ENCODE data around the gene MYH3. TPM values are rescaled to one million over a fixed set of nuclear protein-coding genes. Genes with fewer than 3 reads are reported as not detected.
"Not testable (repeated sequence)": the region's sequence is repeated elsewhere in the genome, so short reads cannot be mapped to it uniquely, and the experiment has no call there.

MYH3 gene
- 1.5 TPM for total RNA-seq
- long read RNA-seq, result 0 reads

- no peak for DNase-seq (ENCODE audit: low spot score)
- intact Hi-C loops (cut with DNase I), result no loop called here
These were observed at the start of gene MYH3 for GRCh38 chr17:10657148-10657547. Gene MYH3, minus strand, starts transcription at chr17:10657309. Its CDS starts 2,245 bp downstream, at chr17:10655064.

GRCh38 chr17:10705727-10706126 lies 48.6 kb upstream of the MYH3 start:
- DNase-seq (ENCODE audit: low spot score), result no peak
- intact Hi-C loops (cut with DNase I), result no loop called here

- DNase-seq (ENCODE audit: low spot score), result no peak
- intact Hi-C loops (cut with DNase I), result no loop called here
These were observed 45.5 kb upstream of the MYH3 start for GRCh38 chr17:10702574-10702973.

GRCh38 chr17:10699856-10700255 lies 42.7 kb upstream of the MYH3 start:
- DNase-seq (ENCODE audit: low spot score), result no peak
- intact Hi-C loops (cut with DNase I), result no loop called here

GRCh38 chr17:10698096-10698818 lies 41.1 kb upstream of the MYH3 start:
- DNase-seq (ENCODE audit: low spot score), result no peak
- intact Hi-C loops (cut with DNase I), result no loop called here

GRCh38 chr17:10697092-10698081 lies 40.3 kb upstream of the MYH3 start, which contains the start of the genes ADPRM and SCO1:
Gene ADPRM, plus strand, starts transcription at chr17:10697594. Its CDS starts 7,333 bp downstream, at chr17:10704927.
Gene SCO1, minus strand, starts transcription at chr17:10697533. Its CDS starts 26 bp downstream, at chr17:10697507.
- DNase-seq (ENCODE audit: low spot score), result peak; percentile 98
- intact Hi-C loops (cut with DNase I), result loop anchor here (1.0 kb wide), 1 partner anchor 32 kb away; no protein-coding TSS in a partner anchor

- intact Hi-C loops (cut with DNase I); DNase-seq (ENCODE audit: low spot score): not testable (repeated sequence)
These were observed 38.8 kb upstream of the MYH3 start for GRCh38 chr17:10695875-10696407.

- intact Hi-C loops (cut with DNase I), result no loop called here
- DNase-seq (ENCODE audit: low spot score), result no peak
These were observed 30.4 kb upstream of the MYH3 start for GRCh38 chr17:10687499-10687898.

GRCh38 chr17:10683853-10684252 lies 26.7 kb upstream of the MYH3 start:
- intact Hi-C loops (cut with DNase I), result no loop called here
- DNase-seq (ENCODE audit: low spot score), result no peak

- intact Hi-C loops (cut with DNase I), result no loop called here
- no peak for DNase-seq (ENCODE audit: low spot score)
These were observed 24.8 kb upstream of the MYH3 start for GRCh38 chr17:10681866-10682446.

GRCh38 chr17:10674704-10675103 lies 17.6 kb upstream of the MYH3 start:
- no peak for DNase-seq (ENCODE audit: low spot score)

GRCh38 chr17:10673312-10673711 lies 16.2 kb upstream of the MYH3 start:
- intact Hi-C loops (cut with DNase I), result no loop called here
- no peak for DNase-seq (ENCODE audit: low spot score)

More at GRCh38 chr17:10674704-10675103, 17.6 kb upstream of the MYH3 start:
- intact Hi-C loops (cut with DNase I), result no loop called here

- intact Hi-C loops (cut with DNase I), result no loop called here
- DNase-seq (ENCODE audit: low spot score), result no peak
These were observed 11.7 kb upstream of the MYH3 start for GRCh38 chr17:10668775-10669174.

- no peak for DNase-seq (ENCODE audit: low spot score)
- intact Hi-C loops (cut with DNase I), result no loop called here
These were observed 9.8 kb upstream of the MYH3 start for GRCh38 chr17:10666906-10667305.

GRCh38 chr17:10664571-10664970 lies 7.5 kb upstream of the MYH3 start:
- intact Hi-C loops (cut with DNase I), result no loop called here
- no peak for DNase-seq (ENCODE audit: low spot score)

- intact Hi-C loops (cut with DNase I), result no loop called here
- DNase-seq (ENCODE audit: low spot score), result no peak
These were observed 6.1 kb upstream of the MYH3 start for GRCh38 chr17:10663231-10663630.

GRCh38 chr17:10661437-10661836 lies 4.3 kb upstream of the MYH3 start:
- DNase-seq (ENCODE audit: low spot score), result no peak
- intact Hi-C loops (cut with DNase I), result no loop called here

GRCh38 chr17:10657879-10658278 lies 770 bp upstream of the MYH3 start:
- DNase-seq (ENCODE audit: low spot score), result no peak
- intact Hi-C loops (cut with DNase I), result no loop called here

GRCh38 chr17:10653987-10654386 lies 3.1 kb downstream of the MYH3 start:
- intact Hi-C loops (cut with DNase I), result no loop called here
- no peak for DNase-seq (ENCODE audit: low spot score)

All from cardiac septum (tissue), 1 donor.